A673 (cell line): ENCODE results near the gene MACROD1.

ENCODE experiments used
- EZH2 ChIP-seq: fragments of 200-600 bp; sonication (generic); IDR thresholded peaks from 2 replicates; pipeline ENCODE4 v1.6.1; 2017; ENCODE audit warnings: borderline replicate concordance, low read depth, mild to moderate bottlenecking, mixed read lengths, antibody characterized with exemption, low read length; ENCODE audit not compliant: poor library complexity, severe bottlenecking
- TF ChIP-seq, protein P1 (sequence below): fragments of 300-800, 200-600 bp; sonication (generic); conservative IDR thresholded peaks from 2 replicates; pipeline ENCODE4 v1.5.1; 2017; ENCODE audit warnings: low read depth, mild to moderate bottlenecking, antibody characterized with exemption, low read length, moderate library complexity, mixed read lengths

DNA sequence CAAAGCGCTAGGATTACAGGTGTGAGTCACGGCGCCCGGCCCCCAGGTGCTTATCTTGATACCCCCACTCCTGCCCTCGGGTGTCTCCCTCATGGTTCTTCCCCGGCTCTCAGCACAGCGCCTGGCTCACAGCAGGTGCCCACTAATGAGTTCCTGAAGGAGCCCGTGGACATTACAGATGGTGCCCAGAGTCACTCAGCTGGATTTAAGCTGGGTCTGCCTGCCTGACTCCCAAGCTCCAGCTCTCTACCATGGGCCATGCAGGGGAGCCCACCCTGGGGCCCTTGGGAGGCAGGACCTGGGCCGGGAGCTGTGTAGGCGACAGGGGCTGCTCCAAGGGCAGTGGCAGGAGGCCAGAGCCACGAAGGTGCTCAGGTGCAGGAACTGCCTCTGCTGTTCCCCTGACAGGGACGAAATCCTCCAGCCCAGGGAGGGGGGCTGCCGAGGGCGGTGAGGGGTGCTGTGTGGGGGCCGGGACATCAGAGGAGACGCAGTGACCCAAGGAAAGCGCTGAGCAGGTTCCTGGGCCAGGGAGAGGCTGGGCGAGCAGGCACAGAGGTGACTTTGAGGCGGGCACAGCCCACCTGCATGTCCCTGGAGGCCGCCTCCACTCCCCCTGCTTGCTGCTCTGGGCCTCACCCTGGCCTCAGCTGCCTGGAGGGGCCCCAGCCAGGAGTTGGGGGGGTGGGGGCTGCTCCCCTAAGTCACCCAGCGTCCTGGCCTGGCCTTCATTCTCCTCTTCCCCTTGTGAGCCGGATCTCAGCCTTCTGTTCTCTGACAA is 144.7 kb downstream of the MACROD1 start:
- TF ChIP-seq, protein P1, sequence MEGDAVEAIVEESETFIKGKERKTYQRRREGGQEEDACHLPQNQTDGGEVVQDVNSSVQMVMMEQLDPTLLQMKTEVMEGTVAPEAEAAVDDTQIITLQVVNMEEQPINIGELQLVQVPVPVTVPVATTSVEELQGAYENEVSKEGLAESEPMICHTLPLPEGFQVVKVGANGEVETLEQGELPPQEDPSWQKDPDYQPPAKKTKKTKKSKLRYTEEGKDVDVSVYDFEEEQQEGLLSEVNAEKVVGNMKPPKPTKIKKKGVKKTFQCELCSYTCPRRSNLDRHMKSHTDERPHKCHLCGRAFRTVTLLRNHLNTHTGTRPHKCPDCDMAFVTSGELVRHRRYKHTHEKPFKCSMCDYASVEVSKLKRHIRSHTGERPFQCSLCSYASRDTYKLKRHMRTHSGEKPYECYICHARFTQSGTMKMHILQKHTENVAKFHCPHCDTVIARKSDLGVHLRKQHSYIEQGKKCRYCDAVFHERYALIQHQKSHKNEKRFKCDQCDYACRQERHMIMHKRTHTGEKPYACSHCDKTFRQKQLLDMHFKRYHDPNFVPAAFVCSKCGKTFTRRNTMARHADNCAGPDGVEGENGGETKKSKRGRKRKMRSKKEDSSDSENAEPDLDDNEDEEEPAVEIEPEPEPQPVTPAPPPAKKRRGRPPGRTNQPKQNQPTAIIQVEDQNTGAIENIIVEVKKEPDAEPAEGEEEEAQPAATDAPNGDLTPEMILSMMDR: no peak
- no peak for TF ChIP-seq EZH2
